HG02852 (cell line): Measurements from ENCODE around the gene PPFIA2.

Source experiments
- ATAC-seq: cut with Tn5 transposase; IDR thresholded peaks from one replicate; pipeline ENCODE4 v1.9.1; 2021; ENCODE audit warnings: mild to moderate bottlenecking, moderate library complexity; ENCODE audit not compliant: unreplicated experiment

PPFIA2 gene

DNA sequence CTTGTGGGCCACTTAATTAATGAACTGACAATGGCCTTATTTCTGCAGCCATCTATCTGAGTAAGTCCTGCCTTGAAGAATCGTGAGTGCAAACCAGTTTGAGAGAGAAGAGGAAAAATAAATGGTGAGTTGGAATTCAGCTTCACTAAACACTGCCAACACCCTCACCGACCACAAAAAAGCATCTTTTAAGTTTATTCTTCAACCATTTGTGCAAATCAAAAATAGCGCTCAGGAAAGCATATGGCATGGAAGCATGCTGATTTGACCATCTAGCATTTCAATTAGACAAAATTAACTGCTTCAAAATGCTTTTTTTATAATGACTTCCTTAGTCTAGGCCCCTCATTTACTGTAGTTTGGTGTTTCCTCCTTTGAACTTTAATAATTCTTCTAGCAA, 294.0 kb downstream of the PPFIA2 start:
- ATAC-seq = no peak

GRCh38 chr12:81461163-81461562, 298.0 kb downstream of the PPFIA2 start:
- ATAC-seq = no peak

DNA sequence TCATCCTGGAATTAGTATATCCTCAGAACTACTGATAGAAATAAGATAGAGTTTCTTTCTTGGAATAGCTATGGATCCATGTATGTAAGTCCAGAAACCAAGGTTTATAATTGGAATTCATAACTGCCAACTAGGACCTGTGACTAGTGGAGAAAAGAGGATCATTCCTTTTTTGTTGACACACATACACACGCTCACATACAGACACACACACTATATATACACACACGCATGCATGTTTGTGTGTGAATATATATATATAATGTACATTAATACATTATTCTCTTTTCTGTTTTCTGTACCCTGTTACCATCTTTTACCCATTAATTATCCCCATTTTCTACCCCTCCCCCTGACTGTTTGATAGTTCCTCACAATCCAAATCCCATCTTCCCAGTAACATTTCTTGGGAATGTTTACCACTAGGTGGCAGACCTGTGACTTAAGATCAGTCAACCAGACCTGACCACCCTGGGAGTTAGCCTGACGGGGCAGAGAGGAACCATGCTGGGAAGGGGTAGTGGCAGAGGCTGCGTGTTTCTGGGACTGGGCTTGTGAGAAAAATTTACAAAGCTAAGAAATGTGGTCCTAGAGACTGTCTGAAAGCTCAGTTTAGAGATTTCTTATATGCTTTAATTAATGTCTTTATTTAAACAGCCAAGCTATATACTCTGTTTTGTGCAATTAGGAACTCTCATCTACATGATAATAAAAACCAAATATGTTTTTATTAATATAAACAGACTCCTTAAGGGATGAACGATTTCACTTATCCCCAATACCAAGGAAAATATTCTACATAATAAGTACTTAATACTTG, 308.0 kb downstream of the PPFIA2 start:
- ATAC-seq = peak; percentile 50

DNA sequence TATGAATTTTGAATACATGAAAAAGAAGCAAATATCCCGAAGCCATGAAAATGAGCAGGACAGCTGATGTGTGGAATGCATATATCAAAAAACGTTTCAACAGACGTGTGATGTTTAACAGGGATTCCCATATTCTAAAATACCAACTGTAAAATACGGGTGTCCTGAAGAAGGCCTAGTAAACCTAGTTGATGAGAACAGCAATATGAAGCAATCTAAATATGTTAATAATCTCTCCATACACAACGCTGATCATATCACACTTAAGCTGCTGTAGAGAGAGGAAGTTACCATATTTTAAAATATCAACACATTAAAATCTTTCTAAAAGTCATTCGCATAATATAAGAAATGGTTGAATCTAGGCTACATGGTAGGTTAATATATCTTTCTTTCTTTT, 317.5 kb downstream of the PPFIA2 start:
- ATAC-seq = no peak

- ATAC-seq = no peak
Measured at GRCh38 chr12:81440001-81440400, 319.1 kb downstream of the PPFIA2 start.

- ATAC-seq = no peak
Measured at GRCh38 chr12:81439344-81439743, 319.8 kb downstream of the PPFIA2 start.

GRCh38 chr12:81417056-81417455, 342.1 kb downstream of the PPFIA2 start:
- no peak for ATAC-seq

GRCh38 chr12:81416571-81416970, 342.6 kb downstream of the PPFIA2 start:
- ATAC-seq = no peak

- ATAC-seq = no peak
Measured at GRCh38 chr12:81414441-81414840, 344.7 kb downstream of the PPFIA2 start.

- ATAC-seq = no peak
Measured at GRCh38 chr12:81412940-81413339, 346.2 kb downstream of the PPFIA2 start.

- ATAC-seq = no peak
Measured at GRCh38 chr12:81403348-81403747, 355.8 kb downstream of the PPFIA2 start.

- no peak for ATAC-seq
Measured at GRCh38 chr12:81401241-81401640, 357.9 kb downstream of the PPFIA2 start.

DNA sequence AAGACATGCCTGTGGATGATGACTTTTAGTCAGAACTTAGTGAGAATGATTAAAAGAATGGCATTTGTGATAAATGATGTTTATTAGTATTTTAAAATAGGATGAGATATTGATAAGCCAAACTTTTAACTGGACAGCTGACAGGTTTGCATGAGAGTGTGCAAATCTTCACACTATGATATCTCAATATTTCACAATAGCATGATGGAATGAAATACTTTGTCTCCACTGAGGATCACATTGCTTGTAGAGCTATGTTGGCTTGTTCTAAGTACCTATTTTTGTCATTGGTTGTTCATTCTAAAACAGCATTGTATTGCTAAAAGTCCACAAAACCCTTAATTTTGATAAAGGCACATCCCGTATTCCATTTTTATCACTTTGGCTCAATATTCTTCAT, 359.1 kb downstream of the PPFIA2 start:
- no peak for ATAC-seq

DNA sequence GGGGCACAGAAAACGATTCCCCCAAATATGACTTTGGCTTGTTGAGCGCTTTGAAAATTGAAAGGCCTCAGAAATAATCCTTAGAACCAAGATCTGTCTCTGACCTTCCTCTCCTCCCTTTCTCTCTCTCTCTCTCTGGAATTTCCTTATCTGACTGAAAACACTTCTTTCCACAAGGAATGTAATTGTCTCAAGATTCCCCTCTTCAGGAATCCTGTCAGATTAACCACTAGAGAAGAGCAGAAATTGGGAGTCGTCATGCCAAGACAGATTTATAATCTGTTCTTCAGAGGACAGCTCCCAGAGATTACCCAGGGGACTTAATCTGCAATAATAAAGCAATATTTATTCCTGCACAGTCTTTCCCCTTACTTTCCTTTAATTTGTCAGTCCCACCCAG, 363.7 kb downstream of the PPFIA2 start:
- no peak for ATAC-seq

DNA sequence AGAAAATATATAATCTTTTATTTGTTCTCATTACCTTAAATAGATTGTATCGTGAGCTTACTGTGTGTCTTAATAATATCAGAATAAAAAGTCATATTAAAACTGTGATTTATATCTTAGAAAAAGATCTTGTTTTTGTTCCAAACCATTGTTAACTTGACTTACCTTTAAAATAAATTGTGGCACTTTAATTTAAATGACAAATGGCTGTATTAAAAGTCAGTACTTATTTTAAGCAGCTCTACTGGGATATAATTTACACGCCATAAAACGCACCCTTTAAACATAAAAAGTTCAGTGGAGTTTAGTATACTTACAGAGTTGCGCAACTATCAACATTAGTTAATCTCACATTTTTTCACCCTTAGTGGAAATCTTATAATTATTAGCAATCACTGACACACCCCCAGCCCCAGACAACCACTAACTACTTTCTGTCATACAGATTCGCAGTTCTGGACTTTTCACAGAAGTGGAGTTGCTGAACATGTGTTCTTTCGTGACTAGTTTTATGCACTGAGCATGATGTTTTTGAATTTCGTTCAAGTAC, 369.5 kb downstream of the PPFIA2 start:
- ATAC-seq = no peak

- ATAC-seq = no peak
Measured at GRCh38 chr12:81386101-81386500, 373.0 kb downstream of the PPFIA2 start.

DNA sequence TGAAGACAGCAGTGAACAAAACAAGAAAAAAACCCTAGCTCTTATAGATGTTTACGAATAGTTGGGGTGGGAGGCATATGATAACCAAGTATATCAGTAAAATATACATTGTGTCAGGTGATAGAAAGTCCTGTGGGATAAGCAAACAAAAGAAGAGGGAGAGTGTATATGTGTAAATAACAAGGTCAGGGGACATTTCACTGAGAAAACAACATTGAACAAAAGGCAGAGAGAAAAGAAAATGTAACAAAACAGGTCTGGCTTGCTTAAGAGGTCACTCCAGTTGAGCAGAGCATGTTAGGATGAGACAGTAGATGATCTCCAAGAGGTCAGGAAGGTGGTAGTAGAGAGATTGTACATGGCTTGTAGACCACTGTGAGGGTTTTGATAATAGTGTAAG, 377.2 kb downstream of the PPFIA2 start:
- no peak for ATAC-seq

GRCh38 chr12:81378601-81379285, 380.4 kb downstream of the PPFIA2 start:
- no peak for ATAC-seq

- no peak for ATAC-seq
Measured at GRCh38 chr12:81377771-81378170, 381.4 kb downstream of the PPFIA2 start.

DNA sequence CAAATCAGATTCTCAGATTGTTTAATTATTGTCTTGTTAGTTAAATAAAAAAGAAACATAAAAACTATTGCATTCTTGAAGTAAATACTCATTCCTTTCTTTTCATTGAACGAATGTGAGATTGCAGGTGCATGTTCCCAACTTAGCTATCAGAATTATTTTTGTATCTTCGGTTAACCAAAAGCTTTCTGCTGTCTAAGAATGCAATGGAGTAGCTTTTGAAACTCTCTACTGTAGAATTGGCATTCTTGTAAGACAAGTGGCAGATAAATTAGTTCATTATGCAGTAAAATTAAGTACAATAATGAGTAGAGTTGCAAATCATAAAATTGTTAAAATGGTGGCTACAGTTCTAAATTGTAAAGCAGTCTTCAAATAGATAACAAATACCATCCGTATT, 383.2 kb downstream of the PPFIA2 start:
- no peak for ATAC-seq

DNA sequence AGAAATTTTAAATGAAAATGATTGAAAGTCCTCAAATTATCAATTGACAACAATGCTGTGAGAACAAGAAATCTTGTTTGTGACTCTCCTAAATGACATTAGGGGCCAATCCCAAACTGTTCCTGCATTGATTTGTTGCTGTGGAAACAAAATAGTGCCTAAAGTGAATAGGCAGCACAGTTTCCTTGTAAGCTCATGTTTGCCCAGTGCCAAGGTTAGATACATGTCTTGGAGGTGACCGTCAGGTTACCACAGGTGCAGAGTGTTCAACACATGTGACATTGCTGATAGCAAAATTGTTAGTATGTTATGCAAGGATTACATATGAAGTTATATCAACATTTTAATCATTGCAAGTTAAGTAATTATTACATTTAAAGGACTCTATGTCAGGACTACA, 388.7 kb downstream of the PPFIA2 start:
- no peak for ATAC-seq

GRCh38 chr12:81369175-81369574, 390.0 kb downstream of the PPFIA2 start:
- ATAC-seq = no peak
